Right lobe of liver (tissue), 6 donors: ENCODE data around the gene SAMD4A. TPM values are rescaled to one million over a fixed set of nuclear protein-coding genes. Genes with fewer than 3 reads are reported as not detected.

ENCODE experiments used
- ATAC-seq, 4 donors: fragments of 200-7000 bp; cut with Tn5 transposase; one replicate each; pipeline ENCODE4 v1.9.1; 2020; ENCODE audit warnings: mild to moderate bottlenecking in 4 of 4, moderate library complexity in 4 of 4
- DNase-seq, 3 donors: peaks; one replicate each; pipeline ENCODE4 v3.0.0-alpha.2; 2020
- H3K27ac ChIP-seq, 3 donors: fragments of 200-600 bp; one replicate each; pipeline ENCODE4 v1.8.0; 2022
- H3K27me3 ChIP-seq, 2 donors: fragments of 200-600 bp; one replicate each; pipeline ENCODE4 v1.8.0; 2022
- H3K36me3 ChIP-seq, 4 donors: fragments of 200-600 bp; sonication (generic) in 1 of 4; one replicate each; pipeline versions ENCODE4 v1.5.1 to v1.8.0; 2017 to 2022; ENCODE audit warnings: control low read depth in 1 of 4
- H3K4me1 ChIP-seq, 4 donors: fragments of 200-600 bp; sonication (generic) in 1 of 4; one replicate each; pipeline versions ENCODE4 v1.5.1 to v1.8.0; 2017 to 2022; ENCODE audit warnings: control low read depth in 1 of 4
- H3K4me3 ChIP-seq, 3 donors: fragments of 200-600 bp; one replicate each; pipeline ENCODE4 v1.8.0; 2022
- H3K9me3 ChIP-seq, 4 donors: fragments of 200-600 bp; sonication (generic) in 1 of 4; one replicate each; pipeline versions ENCODE4 v1.5.1 to v1.8.0; 2017 to 2022; ENCODE audit warnings: control low read depth in 1 of 4
- POLR2A ChIP-seq: fragments of 450-650 bp; IDR thresholded peaks from one replicate; pipeline ENCODE4 v1.6.1; 2017; ENCODE audit warnings: antibody characterized with exemption, mild to moderate bottlenecking
- WGBS: methylation state at CpG from one replicate; pipeline ENCODE4 v1.1.6; 2018; ENCODE audit warnings: low coverage, low lambda C conversion rate; ENCODE audit not compliant: insufficient coverage; ENCODE audit errors: missing lambda C conversion rate; 5-methylcytosine and 5-hydroxymethylcytosine counted together
- intact Hi-C, 2 donors: fragments of 100-400 bp; cut with DNase I; formaldehyde crosslinking; loops; one replicate each; pipeline versions ENCODE4 v1.11.2 to v1.14.1; 2022
- total RNA-seq, 6 experiments: library from RNA; depleted of rRNA in 2 of 6; stranded (reverse); fragments of >200 nt in 2 of 6; fragmentation: NEBNext Ultra II Directional in 3 of 6; extraction: Animal tissue kit (Norgen Biotek cat#: 25700) in 3 of 6; gene quantifications; one replicate each; pipeline versions ENCODE4 v1.1.0 to v1.2.4, GENCODE V29; 2016 to 2023
- TF ChIP-seq, protein P1 (sequence below), 4 donors: fragments of 200-600 bp in 3 of 4; fragments of 450-650 bp in 1 of 4; IDR thresholded peaks; one replicate each; pipeline versions ENCODE4 v1.5.1 to v1.8.0; 2016 to 2022; ENCODE audit warnings: antibody characterized with exemption in 4 of 4, mild to moderate bottlenecking in 2 of 4
- donor health status: DM: no; HTN: yes; CAD: no.
- donor health status: DM: no; HTN: no; CAD: no.
- donor health status: DM: no; HTN: no; CAD: no.
- donor health status: DM: no; HTN: yes; CAD: no.
- donor health status: DM: no; HTN: yes; CAD: no.

Gene SAMD4A
- total RNA-seq, 6 experiments from 2014 or later = 16.7 to 31.9 (median 21.1) TPM

DNA sequence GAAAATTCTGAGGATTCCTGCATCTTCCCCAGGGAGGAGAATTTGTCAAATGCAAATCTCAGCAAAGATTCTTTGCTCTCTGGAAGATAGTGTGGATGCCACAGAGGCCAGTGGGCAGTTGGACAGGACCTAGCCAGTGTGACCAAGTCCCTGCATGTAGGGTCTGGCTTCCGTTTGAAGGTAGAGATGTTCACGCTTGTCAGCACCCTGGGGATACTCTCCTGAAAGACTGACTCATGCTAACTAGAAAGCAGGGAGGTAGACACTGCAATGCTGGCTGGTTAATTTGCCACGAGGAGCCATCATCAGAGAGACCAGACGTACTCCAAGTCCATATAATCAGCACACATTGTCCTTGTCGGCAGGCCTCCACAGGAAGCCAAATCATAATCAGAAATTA, 130.1 kb downstream of the SAMD4A start:
- no peaks in the 10 kb centered on the region for H3K27me3 ChIP-seq
- no peak overlapping the region for H3K27ac ChIP-seq
- no peak overlapping the region for H3K4me3 ChIP-seq
- WGBS = 100% methylated on average over 2 of the region's 5 CpGs
- no peak for ATAC-seq
- no peaks in the 10 kb centered on the region for H3K36me3 ChIP-seq
- intact Hi-C loops = no loop called here
- H3K4me1 ChIP-seq = peaks cover 0 to 14% (median 0%) of the 10 kb centered on the region in 4 donors
- no peaks in the 10 kb centered on the region for H3K9me3 ChIP-seq
- DNase-seq = no peak
- TF ChIP-seq POLR2A = no peak
- TF ChIP-seq, protein P1, sequence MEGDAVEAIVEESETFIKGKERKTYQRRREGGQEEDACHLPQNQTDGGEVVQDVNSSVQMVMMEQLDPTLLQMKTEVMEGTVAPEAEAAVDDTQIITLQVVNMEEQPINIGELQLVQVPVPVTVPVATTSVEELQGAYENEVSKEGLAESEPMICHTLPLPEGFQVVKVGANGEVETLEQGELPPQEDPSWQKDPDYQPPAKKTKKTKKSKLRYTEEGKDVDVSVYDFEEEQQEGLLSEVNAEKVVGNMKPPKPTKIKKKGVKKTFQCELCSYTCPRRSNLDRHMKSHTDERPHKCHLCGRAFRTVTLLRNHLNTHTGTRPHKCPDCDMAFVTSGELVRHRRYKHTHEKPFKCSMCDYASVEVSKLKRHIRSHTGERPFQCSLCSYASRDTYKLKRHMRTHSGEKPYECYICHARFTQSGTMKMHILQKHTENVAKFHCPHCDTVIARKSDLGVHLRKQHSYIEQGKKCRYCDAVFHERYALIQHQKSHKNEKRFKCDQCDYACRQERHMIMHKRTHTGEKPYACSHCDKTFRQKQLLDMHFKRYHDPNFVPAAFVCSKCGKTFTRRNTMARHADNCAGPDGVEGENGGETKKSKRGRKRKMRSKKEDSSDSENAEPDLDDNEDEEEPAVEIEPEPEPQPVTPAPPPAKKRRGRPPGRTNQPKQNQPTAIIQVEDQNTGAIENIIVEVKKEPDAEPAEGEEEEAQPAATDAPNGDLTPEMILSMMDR (IDR thresholded peaks at IDR 0.05) = no peak

DNA sequence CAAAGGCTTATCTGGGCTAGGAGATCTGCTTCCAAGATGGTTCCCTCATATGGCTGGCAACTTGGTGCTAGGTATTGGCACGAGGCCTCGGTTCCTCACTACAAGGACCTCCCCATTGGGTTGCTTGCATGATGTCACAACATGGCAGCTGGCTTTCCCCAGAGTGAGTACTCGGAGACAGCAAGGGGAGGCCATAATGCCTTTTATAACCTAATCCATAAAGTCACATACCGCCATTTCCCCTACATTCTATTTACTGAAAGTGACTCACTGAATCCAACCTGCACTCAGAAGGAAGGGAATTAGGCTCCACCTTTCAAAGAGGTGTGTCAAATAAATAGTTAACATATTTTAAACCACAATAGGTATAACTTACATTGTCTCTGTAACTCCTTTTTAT, 130.9 kb downstream of the SAMD4A start:
- peaks cover 0 to 14% (median 0%) of the 10 kb centered on the region in 4 donors for H3K4me1 ChIP-seq
- TF ChIP-seq, protein P1 (IDR thresholded peaks at IDR 0.05) = no peak
- DNase-seq (no peak), ATAC-seq (no peak)
- H3K27ac ChIP-seq = no peak overlapping the region
- 89% methylated on average over 4 of the region's 4 CpGs for WGBS
- no peak overlapping the region for H3K4me3 ChIP-seq
- no peaks in the 10 kb centered on the region for H3K36me3 ChIP-seq
- H3K9me3 ChIP-seq = no peaks in the 10 kb centered on the region
- H3K27me3 ChIP-seq = no peaks in the 10 kb centered on the region
- intact Hi-C loops = no loop called here

DNA sequence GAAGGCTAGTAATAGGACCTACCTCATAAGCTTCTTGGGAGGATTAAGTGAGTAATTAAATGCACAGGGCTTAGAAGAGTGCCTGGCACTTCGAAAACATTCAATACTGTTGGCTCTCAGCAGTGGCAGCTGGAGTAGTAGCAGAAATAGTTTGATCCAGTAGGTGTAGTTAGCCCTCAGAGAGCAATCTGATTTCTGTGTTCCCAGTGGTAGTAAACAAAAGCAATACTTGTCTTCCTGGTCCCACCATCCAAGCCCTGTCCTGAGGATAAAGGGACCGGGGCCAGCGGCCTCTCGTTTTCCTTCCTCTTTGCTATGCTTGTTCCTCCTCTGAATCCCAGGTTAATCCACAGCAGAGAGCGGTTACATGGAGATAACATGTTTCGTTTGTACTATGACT, 131.6 kb downstream of the SAMD4A start:
- TF ChIP-seq POLR2A = no peak
- TF ChIP-seq, protein P1 (IDR thresholded peaks at IDR 0.05) = no peak
- ATAC-seq = peak in 3 of 4 donors; percentile 4 to 33 (median 24)
- Histone ChIP-seq H3K9me3 (no peaks in the 10 kb centered on the region), H3K4me3 (no peak overlapping the region), H3K27ac (peak overlapping the region in 1 of 3 donors; percentile 5), H3K27me3 (no peaks in the 10 kb centered on the region), H3K4me1 (peaks cover 0 to 14% (median 0%) of the 10 kb centered on the region in 4 donors), H3K36me3 (no peaks in the 10 kb centered on the region)
- DNase-seq = no peak
- intact Hi-C loops = no loop called here
- 33% methylated on average over 5 of the region's 6 CpGs for WGBS

DNA sequence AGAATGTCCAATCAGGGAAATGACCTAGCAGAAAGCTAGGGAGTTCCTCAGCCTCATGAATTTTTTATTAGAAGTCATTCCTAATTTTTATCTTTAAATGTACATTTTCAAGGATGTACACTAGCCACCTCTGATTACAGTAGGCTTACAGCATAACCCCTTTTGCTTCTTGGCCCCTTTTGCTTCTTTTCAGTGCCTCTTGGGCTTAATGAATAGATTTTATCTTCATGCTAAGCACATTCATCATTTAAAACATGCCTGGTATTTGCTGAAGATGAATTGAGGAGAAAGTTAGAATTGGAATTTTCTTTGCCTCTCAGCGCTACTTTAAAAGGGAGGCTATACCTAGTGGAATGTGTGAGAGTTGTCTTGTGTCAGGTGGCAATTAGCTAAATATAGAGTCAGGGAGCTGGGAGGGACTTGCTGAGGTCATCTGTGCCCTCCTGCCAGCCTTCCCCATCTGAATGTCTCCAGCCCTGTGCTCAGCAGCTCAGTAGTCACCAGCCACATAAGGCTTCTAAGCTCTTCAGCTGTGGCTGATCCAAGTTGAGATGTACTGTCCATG, 132.1 kb downstream of the SAMD4A start:
- H3K27me3 ChIP-seq = no peaks in the 10 kb centered on the region
- no peak overlapping the region for H3K4me3 ChIP-seq
- peaks cover 0 to 15% (median under 1%) of the 10 kb centered on the region in 4 donors for H3K4me1 ChIP-seq
- no peaks in the 10 kb centered on the region for H3K36me3 ChIP-seq
- no peak for TF ChIP-seq POLR2A
- TF ChIP-seq, protein P1 (IDR thresholded peaks at IDR 0.05) = no peak
- ATAC-seq (peak in 1 of 4 donors; percentile 52), DNase-seq (no peak)
- intact Hi-C loops = no loop called here
- no peaks in the 10 kb centered on the region for H3K9me3 ChIP-seq
- WGBS = 91% methylated on average over 1 of the region's 1 CpG
- H3K27ac ChIP-seq = no peak overlapping the region
